B cell (primary cell): ENCODE results near the gene GNPDA1. TPM values are rescaled to one million over a fixed set of nuclear protein-coding genes. Genes with fewer than 3 reads are reported as not detected.
"Not testable (repeated sequence)": the region's sequence is repeated elsewhere in the genome, so short reads cannot be mapped to it uniquely, and the experiment has no call there.

Source experiments
- ATAC-seq: fragments of 200-7000 bp; cut with Tn5 transposase; one replicate; pipeline ENCODE4 v1.10.0; 2021; ENCODE audit warnings: low read depth, mild to moderate bottlenecking, moderate number of reproducible peaks, moderate library complexity
- CTCF ChIA-PET: fragments of 350-600 bp; sonication (Branson Sonifier 250); formaldehyde crosslinking; loops from one replicate; lab custom pipeline; 2021; ENCODE audit warnings: antibody characterized with exemption, inconsistent platforms; lab: Charles Lee
- POLR2A ChIA-PET: fragments of 350-600 bp; sonication (Branson Sonifier 250); formaldehyde crosslinking; loops from one replicate; lab custom pipeline; 2021; ENCODE audit warnings: antibody characterized with exemption; lab: Charles Lee
- DNase-seq: peaks from one replicate; pipeline ENCODE4 v3.0.0; 2013
- H2AFZ ChIP-seq: 2 replicates; pipeline ENCODE4 v1.6.1; 2012; ENCODE audit warnings: mild to moderate bottlenecking, low read depth, low read length; ENCODE audit not compliant: insufficient read depth, poor library complexity, severe bottlenecking
- H3K27ac ChIP-seq, 2 donors: 1 replicate in 1 of 2; 2 replicates in 1 of 2; pipeline ENCODE4 v1.5.1; 2012 to 2013; ENCODE audit warnings: low read length in 2 of 2, mild to moderate bottlenecking in 2 of 2, moderate library complexity in 1 of 2
- H3K27me3 ChIP-seq, 4 experiments: fragments of 200-600 bp in 1 of 4; sonication (generic) in 1 of 4; replicated peaks in 1 of 4; 1 replicate in 2 of 4; 2 replicates in 2 of 4; pipeline versions ENCODE4 v1.6.1 to v1.7.0; 2013 to 2016; ENCODE audit warnings: low read length in 3 of 4, mild to moderate bottlenecking in 2 of 4, mixed read lengths in 1 of 4, moderate library complexity in 1 of 4; ENCODE audit not compliant: insufficient read depth in 4 of 4, control insufficient read depth in 3 of 4; ENCODE audit errors: control extremely low read depth in 1 of 4
- H3K36me3 ChIP-seq, 2 experiments: replicated peaks in 1 of 2; 1 replicate in 1 of 2; 2 replicates in 1 of 2; pipeline versions ENCODE4 v1.6.1 to v1.7.1; 2013; ENCODE audit warnings: low read length in 1 of 2; ENCODE audit not compliant: insufficient read depth in 2 of 2, control insufficient read depth in 1 of 2; ENCODE audit errors: control extremely low read depth in 1 of 2, extremely low read depth in 1 of 2
- H3K4me1 ChIP-seq, 2 donors: fragments of 200-600 bp in 1 of 2; sonication (generic) in 1 of 2; 1 replicate in 1 of 2; 2 replicates in 1 of 2; pipeline versions ENCODE4 v1.5.1 to v1.6.1; 2013 to 2017; ENCODE audit warnings: low read length in 2 of 2; ENCODE audit not compliant: control insufficient read depth in 2 of 2, insufficient read depth in 2 of 2
- H3K4me2 ChIP-seq: replicated peaks from 2 replicates; pipeline ENCODE3; 2012; ENCODE audit warnings: mild to moderate bottlenecking, low read depth, low read length; ENCODE audit not compliant: poor library complexity, severe bottlenecking
- H3K4me3 ChIP-seq, 5 experiments: fragments of 200-600 bp in 1 of 5; sonication (generic) in 1 of 5; 1 replicate in 3 of 5; 2 replicates in 2 of 5; pipeline versions ENCODE4 v1.5.1 to v1.7.0; 2011 to 2016; ENCODE audit warnings: low read length in 4 of 5, mild to moderate bottlenecking in 4 of 5, low read depth in 2 of 5, control low read depth in 1 of 5, moderate library complexity in 1 of 5; ENCODE audit not compliant: insufficient read depth in 1 of 5; ENCODE audit errors: control extremely low read depth in 1 of 5, extremely low read depth in 1 of 5
- H3K79me2 ChIP-seq: fragments of 200-600 bp; sonication (generic); one replicate; pipeline ENCODE4 v1.6.0; 2016; ENCODE audit warnings: low read length; ENCODE audit not compliant: control insufficient read depth, insufficient read depth
- H3K9ac ChIP-seq: fragments of 200-600 bp; sonication (generic); 2 replicates; pipeline ENCODE4 v1.6.1; 2017; ENCODE audit warnings: mild to moderate bottlenecking, low read length, moderate library complexity
- H3K9me3 ChIP-seq, 3 donors: one replicate each; pipeline versions ENCODE4 v1.6.1 to v1.7.1; 2013; ENCODE audit warnings: low read length in 2 of 3; ENCODE audit not compliant: control insufficient read depth in 2 of 3, insufficient read depth in 1 of 3; ENCODE audit errors: control extremely low read depth in 1 of 3
- H4K20me1 ChIP-seq: 2 replicates; pipeline ENCODE4 v1.6.0; 2012; ENCODE audit warnings: mild to moderate bottlenecking, low read length; ENCODE audit not compliant: insufficient read depth, control insufficient read depth, poor library complexity, severe bottlenecking
- H3K27ac Mint-ChIP-seq: one replicate; pipeline ENCODE4 v1.8.0; 2021; ENCODE audit warnings: mixed read lengths
- H3K27me3 Mint-ChIP-seq: one replicate; pipeline ENCODE4 v1.8.0; 2021; ENCODE audit warnings: mixed read lengths
- H3K4me1 Mint-ChIP-seq: one replicate; pipeline ENCODE4 v1.8.0; 2021; ENCODE audit warnings: mixed read lengths
- H3K4me3 Mint-ChIP-seq: one replicate; pipeline ENCODE4 v1.8.0; 2021; ENCODE audit warnings: mixed read lengths
- H3K9me3 Mint-ChIP-seq: one replicate; pipeline ENCODE4 v1.8.0; 2022; ENCODE audit warnings: mixed read lengths; ENCODE audit not compliant: insufficient read depth
- CTCF ChIP-seq: fragments of 200-600 bp; IDR thresholded peaks from one replicate; pipeline ENCODE4 v1.8.0; 2022; ENCODE audit warnings: antibody characterized with exemption, mild to moderate bottlenecking
- EZH2 ChIP-seq: IDR thresholded peaks from 2 replicates; pipeline ENCODE4 v1.6.1; 2012; ENCODE audit warnings: borderline replicate concordance, low read depth, mild to moderate bottlenecking, moderate library complexity, low read length; ENCODE audit not compliant: insufficient read depth, poor library complexity, severe bottlenecking
- WGBS: methylation state at CpG from one replicate; pipeline ENCODE4 v1.1.5; 2013; ENCODE audit warnings: missing lambda C conversion rate; ENCODE audit not compliant: insufficient coverage; 5-methylcytosine and 5-hydroxymethylcytosine counted together
- intact Hi-C: fragments of 100-400 bp; cut with micrococcal nuclease; formaldehyde crosslinking; loops from one replicate; pipeline ENCODE4 v1.10.0; 2022
- polyA plus RNA-seq: library from polyadenylated mRNA; depleted of rRNA; stranded (reverse); fragments of >200 nt; gene quantifications from 2 replicates; pipeline ENCODE4 v1.2.3, GENCODE V29; 2012
- total RNA-seq, 2 donors: library from RNA; stranded (reverse); fragments of 120-200 nt in 1 of 2; gene quantifications; 1 replicate in 1 of 2; 2 replicates in 1 of 2; pipeline versions ENCODE4 v1.2.3 to v1.2.4, GENCODE V29; 2013 to 2022

GNPDA1 gene
- total and polyA plus RNA-seq, 2 donors (not counting 1 experiment from before 2014, with no cell fraction given): 3.1 to 12.1 TPM

GRCh38 chr5:142040285-142040684, 27.5 kb upstream of the GNPDA1 start:
- Histone ChIP-seq H3K79me2 (no peaks in the 10 kb centered on the region), H2AFZ (no peak overlapping the region), H3K36me3 (no peaks in the 10 kb centered on the region), H3K9me3 (no peaks in the 10 kb centered on the region), H3K27me3 (no peaks in the 10 kb centered on the region), H3K9ac (no peak overlapping the region), H4K20me1 (no peaks in the 10 kb centered on the region), H3K4me1 (no peaks in the 10 kb centered on the region), H3K4me3 (no peak overlapping the region), H3K4me2 (no peak overlapping the region), H3K27ac (no peak overlapping the region)
- CTCF ChIA-PET: no interaction called here
- Mint-ChIP-seq H3K4me3 (no peak overlapping the region), H3K27ac (no peak overlapping the region), H3K9me3 (no peaks in the 10 kb centered on the region), H3K4me1 (no peaks in the 10 kb centered on the region), H3K27me3 (peaks cover 16% of the 10 kb centered on the region)
- DNase-seq (no peak), ATAC-seq (no peak)
- intact Hi-C loops: no loop called here
- POLR2A ChIA-PET: no interaction called here
- 80% methylated on average over 1 of the region's 2 CpGs for WGBS
- TF ChIP-seq CTCF: no peak
- TF ChIP-seq EZH2: no peak

GRCh38 chr5:142038735-142039134, 25.9 kb upstream of the GNPDA1 start:
- DNase-seq (no peak), ATAC-seq (no peak)
- no peaks in the 10 kb centered on the region for H3K27me3 ChIP-seq
- no peaks in the 10 kb centered on the region for H3K4me1 ChIP-seq
- ChIA-PET CTCF (no interaction called here), POLR2A (no interaction called here)
- H3K27me3 Mint-ChIP-seq: peaks cover 23% of the 10 kb centered on the region
- H3K4me1 Mint-ChIP-seq: no peaks in the 10 kb centered on the region
- no peak overlapping the region for H3K9ac ChIP-seq
- H2AFZ ChIP-seq: no peak overlapping the region
- no peak overlapping the region for H3K27ac Mint-ChIP-seq
- no peak overlapping the region for H3K27ac ChIP-seq
- H3K4me2 ChIP-seq: no peak overlapping the region
- no peaks in the 10 kb centered on the region for H4K20me1 ChIP-seq
- no peaks in the 10 kb centered on the region for H3K9me3 ChIP-seq
- TF ChIP-seq CTCF: no peak
- no peak for TF ChIP-seq EZH2
- H3K79me2 ChIP-seq: no peaks in the 10 kb centered on the region
- H3K4me3 Mint-ChIP-seq: no peak overlapping the region
- no CpG with 5 or more reads among the region's 2 CpGs for WGBS
- H3K4me3 ChIP-seq: no peak overlapping the region
- no peaks in the 10 kb centered on the region for H3K9me3 Mint-ChIP-seq
- intact Hi-C loops: no loop called here
- H3K36me3 ChIP-seq: no peaks in the 10 kb centered on the region

- H3K27ac Mint-ChIP-seq, H3K4me3 ChIP-seq, H4K20me1 ChIP-seq, ATAC-seq, H3K79me2 ChIP-seq, H3K36me3 ChIP-seq, H3K4me3 Mint-ChIP-seq, H3K9ac ChIP-seq, intact Hi-C loops, H3K27ac ChIP-seq, H3K27me3 ChIP-seq, H3K9me3 Mint-ChIP-seq, POLR2A ChIA-PET, DNase-seq, H3K4me2 ChIP-seq, H2AFZ ChIP-seq, H3K9me3 ChIP-seq, H3K4me1 Mint-ChIP-seq, H3K4me1 ChIP-seq: not testable (repeated sequence)
- 100% methylated on average over 1 of the region's 3 CpGs for WGBS
- CTCF ChIA-PET: interaction anchor here (1.1 kb wide), 1 partner anchor 22 kb away, joined by 3 read pairs; no protein-coding TSS in a partner anchor
- peaks cover 31% of the 10 kb centered on the region for H3K27me3 Mint-ChIP-seq
Observed at GRCh38 chr5:142037599-142037998, 24.8 kb upstream of the GNPDA1 start.
